DOHH2 (cell line): Measurements from ENCODE around the gene S100A3.

ENCODE experiments used
- H3F3A ChIP-seq: fragments of 200-600 bp; sonication (generic), shearing (Covaris generic); 2 replicates; pipeline ENCODE4 v1.6.0; 2016; ENCODE audit warnings: antibody characterized with exemption, mild to moderate bottlenecking; ENCODE audit not compliant: control insufficient read depth, insufficient read depth
- H3K27ac ChIP-seq: fragments of 200-600 bp; sonication (generic); 2 replicates; pipeline ENCODE4 v1.5.1; 2014; ENCODE audit warnings: low read depth, mild to moderate bottlenecking, low read length, moderate library complexity
- H3K27me3 ChIP-seq: fragments of 200-600 bp; sonication (generic); 2 replicates; pipeline ENCODE4 v1.6.1; 2014; ENCODE audit warnings: mild to moderate bottlenecking, low read length, mixed read lengths; ENCODE audit not compliant: control insufficient read depth
- H3K36me3 ChIP-seq: fragments of 200-600 bp; sonication (generic); 2 replicates; pipeline ENCODE4 v1.6.1; 2014; ENCODE audit warnings: mild to moderate bottlenecking, low read length, moderate library complexity, mixed read lengths; ENCODE audit not compliant: control insufficient read depth
- H3K4me1 ChIP-seq: fragments of 200-600 bp; sonication (generic); 2 replicates; pipeline ENCODE4 v1.6.1; 2014; ENCODE audit warnings: mild to moderate bottlenecking, low read length, mixed read lengths; ENCODE audit not compliant: control insufficient read depth
- H3K4me2 ChIP-seq: fragments of 200-600 bp; sonication (generic); 2 replicates; pipeline ENCODE4 v1.6.0; 2014; ENCODE audit warnings: mild to moderate bottlenecking, low read length, moderate library complexity
- H3K4me3 ChIP-seq: fragments of 200-600 bp; sonication (generic); 2 replicates; pipeline ENCODE4 v1.5.1; 2014; ENCODE audit warnings: mild to moderate bottlenecking, low read length, mixed read lengths
- H3K79me2 ChIP-seq: fragments of 200-600 bp; sonication (generic); 2 replicates; pipeline ENCODE4 v1.6.1; 2014; ENCODE audit warnings: mild to moderate bottlenecking, low read length, mixed read lengths; ENCODE audit not compliant: control insufficient read depth
- H3K9me2 ChIP-seq: fragments of 200-600 bp; sonication (generic); replicated peaks from 2 replicates; pipeline ENCODE4 v1.6.1; 2014; ENCODE audit warnings: mild to moderate bottlenecking, low read length, mixed read lengths; ENCODE audit not compliant: control insufficient read depth
- H3K9me3 ChIP-seq: fragments of 200-600 bp; sonication (generic); 2 replicates; pipeline ENCODE4 v1.6.1; 2014; ENCODE audit warnings: antibody characterized with exemption, low read length, mixed read lengths; ENCODE audit not compliant: control insufficient read depth, insufficient read depth
- H4K20me1 ChIP-seq: fragments of 200-600 bp; sonication (generic); 2 replicates; pipeline ENCODE4 v1.6.0; 2014; ENCODE audit warnings: low read depth, mild to moderate bottlenecking, antibody characterized with exemption, low read length, moderate library complexity; ENCODE audit not compliant: control insufficient read depth, insufficient read depth
- CTCF ChIP-seq: fragments of 200-600 bp; sonication (generic); IDR thresholded peaks from one replicate; pipeline ENCODE4 v1.5.1; 2014; ENCODE audit warnings: antibody characterized with exemption, mild to moderate bottlenecking, low read depth, low read length; ENCODE audit not compliant: poor library complexity, severe bottlenecking
- EZH2phosphoT487 ChIP-seq: fragments of 200-600 bp; sonication (generic); IDR thresholded peaks from 2 replicates; pipeline ENCODE4 v1.6.1; 2017; ENCODE audit warnings: borderline replicate concordance, mild to moderate bottlenecking, antibody characterized with exemption, low read length, moderate library complexity, mixed read lengths

S100A3 gene

GRCh38 chr1:153543736-153544135 is 5.3 kb downstream of the S100A3 start:
- Histone ChIP-seq H3K4me1 (peaks cover 12% of the 10 kb centered on the region), H3K4me2 (no peak overlapping the region), H3K36me3 (no peaks in the 10 kb centered on the region), H3K9me2 (no peaks in the 10 kb centered on the region), H3K9me3 (no peaks in the 10 kb centered on the region), H3K4me3 (no peak overlapping the region), H3K27ac (no peak overlapping the region), H3K27me3 (peaks cover 26% of the 10 kb centered on the region), H4K20me1 (no peaks in the 10 kb centered on the region), H3K79me2 (no peaks in the 10 kb centered on the region), H3F3A (no peaks in the 10 kb centered on the region)
- TF ChIP-seq CTCF (no peak), EZH2phosphoT487 (no peak)

GRCh38 chr1:153542956-153543711 is 5.9 kb downstream of the S100A3 start:
- no peak for TF ChIP-seq EZH2phosphoT487
- TF ChIP-seq CTCF = no peak
- Histone ChIP-seq H3K4me2 (no peak overlapping the region), H3K4me1 (peaks cover 12% of the 10 kb centered on the region)

GRCh38 chr1:153541641-153542590 is 7.1 kb downstream of the S100A3 start:
- no peaks in the 10 kb centered on the region for H3K9me3 ChIP-seq
- no peaks in the 10 kb centered on the region for H3K9me2 ChIP-seq
- H3K4me2 ChIP-seq = no peak overlapping the region
- H3K4me1 ChIP-seq = peaks cover 12% of the 10 kb centered on the region
- no peaks in the 10 kb centered on the region for H3F3A ChIP-seq
- no peak overlapping the region for H3K27ac ChIP-seq
- no peaks in the 10 kb centered on the region for H3K79me2 ChIP-seq
- no peak for TF ChIP-seq EZH2phosphoT487
- no peak for TF ChIP-seq CTCF
- no peaks in the 10 kb centered on the region for H4K20me1 ChIP-seq
- H3K27me3 ChIP-seq = peaks cover 9% of the 10 kb centered on the region; the same call in 1 of the 2 replicates
- H3K36me3 ChIP-seq = no peaks in the 10 kb centered on the region
- no peak overlapping the region for H3K4me3 ChIP-seq

More at GRCh38 chr1:153542956-153543711, 5.9 kb downstream of the S100A3 start:
- Histone ChIP-seq H3F3A (no peaks in the 10 kb centered on the region), H3K9me2 (no peaks in the 10 kb centered on the region), H3K27me3 (peaks cover 20% of the 10 kb centered on the region), H3K9me3 (no peaks in the 10 kb centered on the region), H3K79me2 (no peaks in the 10 kb centered on the region), H3K27ac (no peak overlapping the region), H4K20me1 (no peaks in the 10 kb centered on the region), H3K36me3 (no peaks in the 10 kb centered on the region), H3K4me3 (no peak overlapping the region)
